ENCODE results near the gene FSTL5.

The FSTL5 gene

GRCh38 chr4:162154862-162155540 lies 8.8 kb downstream of the FSTL5 start:
- H3K4me1 ChIP-seq (ENCODE audit: control insufficient read depth, low read length), result no peaks in the 10 kb centered on the region
- no peak overlapping the region for H3K27ac ChIP-seq (ENCODE audit: low read depth, low read length)
- no peak overlapping the region for H3K4me3 ChIP-seq (ENCODE audit: low read length)
- H4K20me1 ChIP-seq (ENCODE audit: control insufficient read depth, insufficient read depth, low read depth, low read length), result no peaks in the 10 kb centered on the region
- no peaks in the 10 kb centered on the region for H3K9me2 ChIP-seq (replicated peaks; ENCODE audit: control insufficient read depth, low read length)
- no peaks in the 10 kb centered on the region for H3K27me3 ChIP-seq (ENCODE audit: control insufficient read depth, low read length)
- no peaks in the 10 kb centered on the region for H3K9me3 ChIP-seq (ENCODE audit: control insufficient read depth, insufficient read depth, low read length)
- no peaks in the 10 kb centered on the region for H3K79me2 ChIP-seq (ENCODE audit: control insufficient read depth, low read length)
- no peak overlapping the region for H3K4me2 ChIP-seq (ENCODE audit: low read length)
- no peaks in the 10 kb centered on the region for H3K36me3 ChIP-seq (ENCODE audit: control insufficient read depth, low read length)
- TF ChIP-seq, protein P1, sequence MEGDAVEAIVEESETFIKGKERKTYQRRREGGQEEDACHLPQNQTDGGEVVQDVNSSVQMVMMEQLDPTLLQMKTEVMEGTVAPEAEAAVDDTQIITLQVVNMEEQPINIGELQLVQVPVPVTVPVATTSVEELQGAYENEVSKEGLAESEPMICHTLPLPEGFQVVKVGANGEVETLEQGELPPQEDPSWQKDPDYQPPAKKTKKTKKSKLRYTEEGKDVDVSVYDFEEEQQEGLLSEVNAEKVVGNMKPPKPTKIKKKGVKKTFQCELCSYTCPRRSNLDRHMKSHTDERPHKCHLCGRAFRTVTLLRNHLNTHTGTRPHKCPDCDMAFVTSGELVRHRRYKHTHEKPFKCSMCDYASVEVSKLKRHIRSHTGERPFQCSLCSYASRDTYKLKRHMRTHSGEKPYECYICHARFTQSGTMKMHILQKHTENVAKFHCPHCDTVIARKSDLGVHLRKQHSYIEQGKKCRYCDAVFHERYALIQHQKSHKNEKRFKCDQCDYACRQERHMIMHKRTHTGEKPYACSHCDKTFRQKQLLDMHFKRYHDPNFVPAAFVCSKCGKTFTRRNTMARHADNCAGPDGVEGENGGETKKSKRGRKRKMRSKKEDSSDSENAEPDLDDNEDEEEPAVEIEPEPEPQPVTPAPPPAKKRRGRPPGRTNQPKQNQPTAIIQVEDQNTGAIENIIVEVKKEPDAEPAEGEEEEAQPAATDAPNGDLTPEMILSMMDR (IDR thresholded peaks at IDR 0.05; ENCODE audit: low read depth, low read length, poor library complexity, severe bottlenecking), result no peak
- TF ChIP-seq EZH2phosphoT487 (IDR thresholded peaks at IDR 0.05; ENCODE audit: borderline replicate concordance, low read length), result no peak
- no peaks in the 10 kb centered on the region for H3F3A ChIP-seq (ENCODE audit: control insufficient read depth, insufficient read depth)

DNA sequence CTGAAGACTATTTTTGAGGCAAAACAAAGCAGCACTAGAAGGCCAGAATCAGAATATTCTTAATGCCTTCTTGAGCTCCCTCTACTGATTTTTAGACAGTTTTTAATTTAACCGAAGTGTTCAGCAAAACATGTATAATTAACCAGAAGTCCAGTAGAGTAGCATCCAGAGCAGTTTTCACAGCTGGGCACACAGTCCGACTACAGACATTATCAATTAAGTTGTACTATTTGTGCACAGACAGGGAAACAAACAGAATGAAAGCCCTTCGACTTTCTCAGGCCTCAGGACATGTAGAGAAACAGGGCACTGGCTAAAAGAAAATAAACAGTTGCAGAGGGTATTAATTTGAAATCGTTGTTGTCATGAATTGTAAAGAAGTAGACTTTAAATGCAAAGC lies 11.9 kb downstream of the FSTL5 start:
- Histone ChIP-seq H3K27me3 (ENCODE audit: control insufficient read depth, low read length) (no peaks in the 10 kb centered on the region), H3K9me3 (ENCODE audit: control insufficient read depth, insufficient read depth, low read length) (no peaks in the 10 kb centered on the region), H3K36me3 (ENCODE audit: control insufficient read depth, low read length) (no peaks in the 10 kb centered on the region), H3K4me2 (ENCODE audit: low read length) (no peak overlapping the region), H3K27ac (ENCODE audit: low read depth, low read length) (no peak overlapping the region), H3F3A (ENCODE audit: control insufficient read depth, insufficient read depth) (no peaks in the 10 kb centered on the region), H4K20me1 (ENCODE audit: control insufficient read depth, insufficient read depth, low read depth, low read length) (no peaks in the 10 kb centered on the region), H3K4me1 (ENCODE audit: control insufficient read depth, low read length) (no peaks in the 10 kb centered on the region), H3K4me3 (ENCODE audit: low read length) (no peak overlapping the region), H3K9me2 (replicated peaks; ENCODE audit: control insufficient read depth, low read length) (no peaks in the 10 kb centered on the region), H3K79me2 (ENCODE audit: control insufficient read depth, low read length) (no peaks in the 10 kb centered on the region)
- TF ChIP-seq, protein P1 (IDR thresholded peaks at IDR 0.05; ENCODE audit: low read depth, low read length, poor library complexity, severe bottlenecking), result no peak
- no peak for TF ChIP-seq EZH2phosphoT487 (IDR thresholded peaks at IDR 0.05; ENCODE audit: borderline replicate concordance, low read length)

- TF ChIP-seq, protein P1 (IDR thresholded peaks at IDR 0.05; ENCODE audit: low read depth, low read length, poor library complexity, severe bottlenecking), result no peak
- no peak for TF ChIP-seq EZH2phosphoT487 (IDR thresholded peaks at IDR 0.05; ENCODE audit: borderline replicate concordance, low read length)
- no peaks in the 10 kb centered on the region for H3K27me3 ChIP-seq (ENCODE audit: control insufficient read depth, low read length)
- H3K36me3 ChIP-seq (ENCODE audit: control insufficient read depth, low read length), result no peaks in the 10 kb centered on the region
- H3K9me2 ChIP-seq (replicated peaks; ENCODE audit: control insufficient read depth, low read length), result no peaks in the 10 kb centered on the region
- no peaks in the 10 kb centered on the region for H3F3A ChIP-seq (ENCODE audit: control insufficient read depth, insufficient read depth)
- no peak overlapping the region for H3K4me2 ChIP-seq (ENCODE audit: low read length)
- H3K4me1 ChIP-seq (ENCODE audit: control insufficient read depth, low read length), result no peaks in the 10 kb centered on the region
- H3K27ac ChIP-seq (ENCODE audit: low read depth, low read length), result no peak overlapping the region
- no peaks in the 10 kb centered on the region for H3K79me2 ChIP-seq (ENCODE audit: control insufficient read depth, low read length)
- H3K4me3 ChIP-seq (ENCODE audit: low read length), result no peak overlapping the region
- no peaks in the 10 kb centered on the region for H4K20me1 ChIP-seq (ENCODE audit: control insufficient read depth, insufficient read depth, low read depth, low read length)
- H3K9me3 ChIP-seq (ENCODE audit: control insufficient read depth, insufficient read depth, low read length), result no peaks in the 10 kb centered on the region
These were observed 12.4 kb downstream of the FSTL5 start for GRCh38 chr4:162151386-162151785.

Data from DOHH2 (cell line).